HEK293T (cell line): Measurements from ENCODE around the gene APBA1.

Source experiments
- CTCF ChIA-PET: fragments of 350-600 bp; formaldehyde crosslinking; extraction: SDS; loops from one replicate; lab custom pipeline; 2021; ENCODE audit warnings: antibody characterized with exemption, inconsistent platforms; lab: Yijun Ruan, JAX
- POLR2A ChIA-PET: fragments of 350-600 bp; formaldehyde crosslinking; extraction: SDS; loops from one replicate; lab custom pipeline; 2020; ENCODE audit warnings: antibody characterized with exemption, inconsistent platforms; lab: Yijun Ruan, JAX
- DNase-seq: peaks from one replicate; pipeline ENCODE4 v3.0.0; 2012; ENCODE audit warnings: mixed read lengths; ENCODE audit errors: extremely low spot score
- ARNT ChIP-seq: fragments of 450-650 bp; IDR thresholded peaks from 2 replicates; pipeline ENCODE4 v1.6.1; 2017; ENCODE audit warnings: mild to moderate bottlenecking
- BHLHE40 ChIP-seq: fragments of 450-650 bp; IDR thresholded peaks from 2 replicates; pipeline ENCODE4 v1.6.1; 2016; ENCODE audit warnings: mild to moderate bottlenecking, moderate library complexity, borderline replicate concordance
- CTBP1 ChIP-seq: fragments of 450-650 bp; IDR thresholded peaks from 2 replicates; pipeline ENCODE4 v1.6.1; 2016; ENCODE audit warnings: borderline replicate concordance
- ELF4 ChIP-seq: fragments of 450-650 bp; IDR thresholded peaks from 2 replicates; pipeline ENCODE4 v1.6.1; 2017; ENCODE audit warnings: antibody characterized with exemption
- FOXA1 ChIP-seq: fragments of 450-650 bp; IDR thresholded peaks from 2 replicates; pipeline ENCODE4 v1.6.1; 2016; ENCODE audit warnings: mild to moderate bottlenecking
- FOXK2 ChIP-seq: fragments of 450-650 bp; IDR thresholded peaks from 2 replicates; pipeline ENCODE4 v1.6.1; 2016; ENCODE audit warnings: mild to moderate bottlenecking
- FOXM1 ChIP-seq: fragments of 450-650 bp; IDR thresholded peaks from 2 replicates; pipeline ENCODE4 v1.6.1; 2017; ENCODE audit warnings: mild to moderate bottlenecking, borderline replicate concordance
- HDGF ChIP-seq: fragments of 450-650 bp; IDR thresholded peaks from 2 replicates; pipeline ENCODE4 v1.6.1; 2017; ENCODE audit warnings: antibody characterized with exemption, borderline replicate concordance
- L3MBTL2 ChIP-seq: fragments of 450-650 bp; conservative IDR thresholded peaks from 2 replicates; pipeline ENCODE4 v1.6.1; 2016; ENCODE audit warnings: mild to moderate bottlenecking
- LEF1 ChIP-seq: fragments of 450-650 bp; IDR thresholded peaks from 2 replicates; pipeline ENCODE4 v1.6.1; 2017; ENCODE audit warnings: mild to moderate bottlenecking, borderline replicate concordance
- NFRKB ChIP-seq: fragments of 450-650 bp; IDR thresholded peaks from 2 replicates; pipeline ENCODE4 v1.6.1; 2016; ENCODE audit warnings: mild to moderate bottlenecking, moderate library complexity
- PKNOX1 ChIP-seq: fragments of 450-650 bp; IDR thresholded peaks from 2 replicates; pipeline ENCODE4 v1.6.1; 2016
- SP1 ChIP-seq: fragments of 450-650 bp; IDR thresholded peaks from 2 replicates; pipeline ENCODE4 v1.6.1; 2017
- SUZ12 ChIP-seq: fragments of 450-650 bp; IDR thresholded peaks from 2 replicates; pipeline ENCODE4 v1.6.1; 2016; ENCODE audit warnings: mild to moderate bottlenecking
- TARDBP ChIP-seq: fragments of 450-650 bp; IDR thresholded peaks from 2 replicates; pipeline ENCODE4 v1.6.1; 2016
- ZNF384 ChIP-seq: fragments of 450-650 bp; IDR thresholded peaks from 2 replicates; pipeline ENCODE4 v1.6.1; 2016

Gene APBA1

GRCh38 chr9:69579760-69580581 lies 92.2 kb downstream of the APBA1 start:
- POLR2A ChIA-PET: no interaction called here

GRCh38 chr9:69579032-69579758 lies 93.0 kb downstream of the APBA1 start:
- CTCF ChIA-PET: no interaction called here
- no peak for DNase-seq
- POLR2A ChIA-PET: no interaction called here
- TF ChIP-seq FOXM1: no peak
- TF ChIP-seq L3MBTL2: no peak
- TF ChIP-seq CTBP1: no peak
- TF ChIP-seq BHLHE40: no peak
- TF ChIP-seq SP1: no peak
- TF ChIP-seq ELF4: no peak
- TF ChIP-seq PKNOX1: no peak
- no peak for TF ChIP-seq ARNT
- TF ChIP-seq ZNF384: no peak

More at GRCh38 chr9:69579760-69580581, 92.2 kb downstream of the APBA1 start:
- no peak for DNase-seq
- TF ChIP-seq TARDBP (no peak), PKNOX1 (no peak), SP1 (no peak), CTBP1 (no peak), ARNT (no peak), FOXA1 (no peak), NFRKB (no peak), LEF1 (no peak)
- CTCF ChIA-PET: no interaction called here

- TF ChIP-seq CTBP1: no peak
- no peak for TF ChIP-seq FOXK2
- TF ChIP-seq ZNF384: no peak
- no peak for TF ChIP-seq L3MBTL2
- no peak for TF ChIP-seq TARDBP
- POLR2A ChIA-PET: no interaction called here
- DNase-seq: no peak
- CTCF ChIA-PET: no interaction called here
These were observed 94.1 kb downstream of the APBA1 start for GRCh38 chr9:69578026-69578425.

- TF ChIP-seq BHLHE40 (no peak), SUZ12 (no peak), ARNT (no peak), TARDBP (no peak), HDGF (no peak), CTBP1 (no peak), LEF1 (no peak), ELF4 (no peak), FOXM1 (no peak), FOXK2 (no peak)
- CTCF ChIA-PET: no interaction called here
- DNase-seq: no peak
- POLR2A ChIA-PET: no interaction called here
These were observed 95.0 kb downstream of the APBA1 start for GRCh38 chr9:69577123-69577522.

GRCh38 chr9:69574057-69574456 lies 98.1 kb downstream of the APBA1 start:
- TF ChIP-seq SP1 (no peak), SUZ12 (no peak), FOXA1 (no peak), LEF1 (no peak), BHLHE40 (no peak), CTBP1 (no peak), ARNT (no peak), FOXK2 (no peak), PKNOX1 (no peak), ZNF384 (no peak), FOXM1 (no peak), ELF4 (no peak), HDGF (no peak), L3MBTL2 (no peak), TARDBP (no peak), NFRKB (no peak)
- ChIA-PET POLR2A (no interaction called here), CTCF (no interaction called here)
- no peak for DNase-seq

GRCh38 chr9:69573651-69574050 lies 98.5 kb downstream of the APBA1 start:
- CTCF ChIA-PET: no interaction called here
- no peak for DNase-seq

More at GRCh38 chr9:69573651-69574050, 98.5 kb downstream of the APBA1 start:
- POLR2A ChIA-PET: no interaction called here
- TF ChIP-seq PKNOX1: no peak
- TF ChIP-seq SUZ12: no peak
- no peak for TF ChIP-seq ELF4
- TF ChIP-seq ZNF384: no peak
- TF ChIP-seq FOXM1: no peak
- no peak for TF ChIP-seq FOXA1
- TF ChIP-seq HDGF: no peak
- TF ChIP-seq LEF1: no peak
- TF ChIP-seq L3MBTL2: no peak
- TF ChIP-seq SP1: no peak
- no peak for TF ChIP-seq TARDBP
- TF ChIP-seq BHLHE40: no peak
- TF ChIP-seq FOXK2: no peak
- TF ChIP-seq NFRKB: no peak
- TF ChIP-seq CTBP1: no peak
- TF ChIP-seq ARNT: no peak
